Cerebellar nuclear complex (tissue), 1 donor: ENCODE results near the gene ARMCX5.

Source experiments
- DNase-seq, 2 experiments: peaks; one replicate each; lab custom pipeline; 2025; lab: John Stamatoyannopoulos, UW

Gene ARMCX5

GRCh38 chrX:102599084-102599950 is at the start of gene ARMCX5:
Gene ARMCX5 (plus strand): TSS chrX:102599515. CDS start chrX:102602142, 2,627 bp downstream.
- peak in 1 of 2 experiments; percentile 34 for DNase-seq

- no peak for DNase-seq
Observed at GRCh38 chrX:102558607-102559006, 40.7 kb upstream of the ARMCX5 start.

- DNase-seq = no peak
Observed at GRCh38 chrX:102560423-102561068, 38.8 kb upstream of the ARMCX5 start.

- no peak for DNase-seq
Observed at GRCh38 chrX:102580891-102581290, 18.4 kb upstream of the ARMCX5 start.

GRCh38 chrX:102593367-102593766 is 5.9 kb upstream of the ARMCX5 start:
- DNase-seq = no peak

GRCh38 chrX:102599951-102600579 is 750 bp downstream of the ARMCX5 start:
- no peak for DNase-seq

GRCh38 chrX:102604327-102604726 is 5.0 kb downstream of the ARMCX5 start:
- no peak for DNase-seq

- no peak for DNase-seq
Observed at GRCh38 chrX:102606115-102606514, 6.8 kb downstream of the ARMCX5 start.

GRCh38 chrX:102610905-102611304 is 11.6 kb downstream of the ARMCX5 start:
- DNase-seq = no peak

GRCh38 chrX:102624105-102624504 is 24.8 kb downstream of the ARMCX5 start:
- no peak for DNase-seq

- DNase-seq = no peak
Observed at GRCh38 chrX:102627640-102628039, 28.3 kb downstream of the ARMCX5 start.

GRCh38 chrX:102637561-102637960 is 38.2 kb downstream of the ARMCX5 start:
- DNase-seq = no peak

GRCh38 chrX:102650903-102651241 is 51.6 kb downstream of the ARMCX5 start:
- DNase-seq = no peak

GRCh38 chrX:102651242-102652011 is 52.1 kb downstream of the ARMCX5 start, which contains the start of gene GPRASP1:
Gene GPRASP1 (plus strand): TSS chrX:102651483. CDS start chrX:102653914, 2,431 bp downstream.
- DNase-seq = peak in 1 of 2 experiments; percentile 6

- peak; percentile 28 to 58 for DNase-seq
Observed at GRCh38 chrX:102652031-102652688, 52.8 kb downstream of the ARMCX5 start.
